ENCODE measurements around the gene PAPPA.

PAPPA gene

GRCh38 chr9:116153765-116154333 lies at the start of gene PAPPA:
Gene PAPPA, plus strand, starts transcription at chr9:116153791. Its CDS starts 382 bp downstream, at chr9:116154173.
- no peak for DNase-seq

GRCh38 chr9:116103976-116104820 lies 49.4 kb upstream of the PAPPA start:
- DNase-seq: no peak

- DNase-seq: no peak
Measured at GRCh38 chr9:116112236-116112635, 41.4 kb upstream of the PAPPA start.

GRCh38 chr9:116115761-116116353 lies 37.7 kb upstream of the PAPPA start:
- DNase-seq: no peak

- DNase-seq: no peak
Measured at GRCh38 chr9:116116393-116116792, 37.2 kb upstream of the PAPPA start.

GRCh38 chr9:116123171-116123570 lies 30.4 kb upstream of the PAPPA start:
- no peak for DNase-seq

GRCh38 chr9:116124472-116125040 lies 29.0 kb upstream of the PAPPA start:
- no peak for DNase-seq

- DNase-seq: no peak
Measured at GRCh38 chr9:116133163-116133562, 20.4 kb upstream of the PAPPA start.

- DNase-seq: no peak
Measured at GRCh38 chr9:116134975-116135374, 18.6 kb upstream of the PAPPA start.

- DNase-seq: no peak
Measured at GRCh38 chr9:116137010-116137409, 16.6 kb upstream of the PAPPA start.

GRCh38 chr9:116137581-116137980 lies 16.0 kb upstream of the PAPPA start:
- DNase-seq: no peak

- DNase-seq: no peak
Measured at GRCh38 chr9:116141864-116142561, 11.6 kb upstream of the PAPPA start.

GRCh38 chr9:116142706-116143492 lies 10.7 kb upstream of the PAPPA start:
- DNase-seq: no peak

- DNase-seq: no peak
Measured at GRCh38 chr9:116144038-116144437, 9.6 kb upstream of the PAPPA start.

GRCh38 chr9:116144555-116144954 lies 9.0 kb upstream of the PAPPA start:
- no peak for DNase-seq

- no peak for DNase-seq
Measured at GRCh38 chr9:116145036-116145435, 8.6 kb upstream of the PAPPA start.

- no peak for DNase-seq
Measured at GRCh38 chr9:116147821-116148220, 5.8 kb upstream of the PAPPA start.

- DNase-seq: no peak
Measured at GRCh38 chr9:116149844-116150243, 3.7 kb upstream of the PAPPA start.

- no peak for DNase-seq
Measured at GRCh38 chr9:116151199-116151598, 2.4 kb upstream of the PAPPA start.

GRCh38 chr9:116151966-116152381 lies 1.6 kb upstream of the PAPPA start:
- no peak for DNase-seq

GRCh38 chr9:116152390-116152789 lies 1.2 kb upstream of the PAPPA start:
- no peak for DNase-seq

Data from CD4-positive, alpha-beta T cell treated with Interferon gamma for 1 hour (primary cell).